ENCODE results near the gene IFRD1.
A peak's percentile ranks its signal among the peaks of the same experiment; 100 is the strongest.

IFRD1 gene

DNA sequence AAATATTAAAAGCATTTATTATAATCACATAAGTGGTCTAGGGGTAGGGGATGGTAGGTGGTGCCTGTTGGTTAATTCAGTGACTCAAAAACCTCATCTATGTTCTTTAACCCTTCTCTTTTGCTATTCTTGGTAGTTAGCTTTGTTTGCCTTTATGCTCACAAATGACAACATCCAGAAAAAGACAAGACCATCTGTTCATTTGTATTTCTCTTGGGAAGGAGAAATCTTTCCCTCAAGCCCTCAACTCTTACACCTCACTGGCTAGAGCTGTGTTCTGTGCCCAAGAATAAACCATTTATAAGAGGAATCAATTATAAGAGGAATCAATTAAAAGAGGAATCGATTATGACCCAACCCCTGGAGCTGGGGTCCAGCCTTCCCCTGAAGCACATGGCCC lies 10.8 kb upstream of the IFRD1 start:
- WGBS (ENCODE audit: insufficient coverage, insufficient read length), result no CpG with 5 or more reads among the region's 1 CpG
- H3K36me3 ChIP-seq (ENCODE audit: control insufficient read depth, insufficient read depth, low read length), result no peaks in the 10 kb centered on the region
- no peak overlapping the region for H3K27ac ChIP-seq (ENCODE audit: low read length)
- no peak overlapping the region for H3K4me3 ChIP-seq (ENCODE audit: low read length)
- no peaks in the 10 kb centered on the region for H3K4me1 ChIP-seq (ENCODE audit: control insufficient read depth, insufficient read depth, low read length)
- H3K27me3 ChIP-seq (ENCODE audit: control insufficient read depth, insufficient read depth, low read length), result no peaks in the 10 kb centered on the region
- no peak for DNase-seq (ENCODE audit: low read depth, low spot score)
- no peaks in the 10 kb centered on the region for H3K9me3 ChIP-seq (ENCODE audit: control insufficient read depth, insufficient read depth, low read length)

DNA sequence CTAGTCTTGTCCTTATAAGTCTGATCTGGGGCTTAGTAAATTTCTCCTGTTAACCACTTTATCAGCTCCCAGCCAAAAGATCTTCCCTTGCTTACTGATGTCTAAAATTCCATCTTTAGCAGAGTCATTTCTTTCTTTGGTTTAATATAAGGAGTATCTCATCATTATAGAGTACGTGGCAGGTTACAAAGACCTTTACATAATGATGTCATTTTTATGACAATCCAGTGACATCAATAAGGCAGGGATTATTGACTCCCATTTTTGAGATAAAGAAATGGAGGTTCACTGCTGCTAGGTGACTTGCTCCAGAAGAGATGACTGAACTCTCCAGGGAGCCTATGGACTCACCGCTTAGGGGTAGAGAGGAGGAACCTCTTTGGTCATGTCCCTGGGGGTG lies 8.1 kb upstream of the IFRD1 start:
- H3K4me3 ChIP-seq (ENCODE audit: low read length), result no peak overlapping the region
- no CpG with 5 or more reads among the region's 2 CpGs for WGBS (ENCODE audit: insufficient coverage, insufficient read length)
- no peaks in the 10 kb centered on the region for H3K27me3 ChIP-seq (ENCODE audit: control insufficient read depth, insufficient read depth, low read length)
- no peaks in the 10 kb centered on the region for H3K9me3 ChIP-seq (ENCODE audit: control insufficient read depth, insufficient read depth, low read length)
- no peaks in the 10 kb centered on the region for H3K36me3 ChIP-seq (ENCODE audit: control insufficient read depth, insufficient read depth, low read length)
- H3K27ac ChIP-seq (ENCODE audit: low read length), result no peak overlapping the region
- H3K4me1 ChIP-seq (ENCODE audit: control insufficient read depth, insufficient read depth, low read length), result no peaks in the 10 kb centered on the region
- DNase-seq (ENCODE audit: low read depth, low spot score), result no peak

DNA sequence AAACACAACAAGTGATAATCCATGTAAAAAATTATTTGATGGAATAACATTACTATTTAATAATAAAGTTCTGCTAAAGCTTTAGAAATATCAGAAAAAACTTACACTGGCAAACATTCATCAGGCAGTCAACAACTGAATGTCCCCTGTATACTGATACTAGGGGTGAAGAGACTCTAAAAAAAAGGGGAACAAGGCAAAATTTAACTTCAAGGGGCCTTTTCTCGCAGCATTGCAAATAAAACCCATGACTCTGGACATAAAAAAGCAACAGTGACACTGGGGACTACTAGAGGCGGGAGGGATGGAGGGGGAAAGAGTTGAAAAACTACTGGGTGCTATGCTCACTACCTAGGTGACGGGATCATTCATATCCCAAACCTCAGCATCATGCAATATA lies 5.8 kb upstream of the IFRD1 start:
- Histone ChIP-seq H3K4me3 (ENCODE audit: low read length) (no peak overlapping the region), H3K27ac (ENCODE audit: low read length) (no peak overlapping the region), H3K27me3 (ENCODE audit: control insufficient read depth, insufficient read depth, low read length) (no peaks in the 10 kb centered on the region), H3K36me3 (ENCODE audit: control insufficient read depth, insufficient read depth, low read length) (no peaks in the 10 kb centered on the region), H3K4me1 (ENCODE audit: control insufficient read depth, insufficient read depth, low read length) (no peaks in the 10 kb centered on the region), H3K9me3 (ENCODE audit: control insufficient read depth, insufficient read depth, low read length) (no peaks in the 10 kb centered on the region)
- no peak for DNase-seq (ENCODE audit: low read depth, low spot score)
- WGBS (ENCODE audit: insufficient coverage, insufficient read length), result no CpG with 5 or more reads among the region's 3 CpGs

DNA sequence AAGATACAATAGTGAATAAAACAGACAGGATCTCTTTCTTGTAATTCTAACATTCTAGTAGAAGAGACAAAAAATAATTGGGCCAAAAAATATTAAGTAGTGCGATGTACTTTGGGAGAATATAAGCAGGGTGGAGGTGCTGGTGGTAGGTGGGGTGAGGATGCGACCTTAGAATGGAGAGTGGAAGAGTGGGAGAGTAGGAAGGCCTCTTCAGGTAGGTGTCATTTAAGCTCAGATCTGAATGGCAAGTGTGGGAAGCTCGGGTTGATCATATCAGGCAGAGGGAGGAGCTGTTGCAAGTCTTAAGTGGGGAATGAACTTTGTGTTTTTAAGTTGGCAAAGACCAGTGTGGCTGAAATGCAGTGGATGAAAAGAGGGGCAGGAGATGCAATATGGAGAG lies 3.8 kb upstream of the IFRD1 start:
- no CpG with 5 or more reads among the region's 3 CpGs for WGBS (ENCODE audit: insufficient coverage, insufficient read length)
- Histone ChIP-seq H3K36me3 (ENCODE audit: control insufficient read depth, insufficient read depth, low read length) (no peaks in the 10 kb centered on the region), H3K9me3 (ENCODE audit: control insufficient read depth, insufficient read depth, low read length) (no peaks in the 10 kb centered on the region), H3K4me3 (ENCODE audit: low read length) (no peak overlapping the region), H3K27me3 (ENCODE audit: control insufficient read depth, insufficient read depth, low read length) (no peaks in the 10 kb centered on the region), H3K4me1 (ENCODE audit: control insufficient read depth, insufficient read depth, low read length) (no peaks in the 10 kb centered on the region), H3K27ac (ENCODE audit: low read length) (no peak overlapping the region)
- DNase-seq (ENCODE audit: low read depth, low spot score), result no peak

DNA sequence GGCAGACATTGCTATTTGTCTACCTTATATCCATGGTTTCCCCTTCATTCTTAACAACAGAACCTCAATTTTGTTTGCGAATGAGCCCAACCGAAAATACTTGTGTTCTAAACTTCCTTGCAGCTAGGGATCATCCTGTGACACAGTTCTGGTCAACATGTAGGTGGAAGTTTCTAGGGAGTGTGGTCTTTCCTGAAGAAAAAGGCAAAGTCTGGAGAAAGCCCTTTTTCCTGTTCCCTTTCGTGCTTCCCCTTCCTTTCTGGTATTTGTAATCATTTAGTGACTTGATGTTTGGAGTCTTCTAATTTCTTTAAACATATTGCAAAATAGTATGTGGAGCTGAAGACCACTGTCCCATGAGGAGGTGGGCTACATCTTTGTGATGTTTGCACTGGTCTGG lies 2.9 kb upstream of the IFRD1 start:
- no peaks in the 10 kb centered on the region for H3K27me3 ChIP-seq (ENCODE audit: control insufficient read depth, insufficient read depth, low read length)
- H3K4me1 ChIP-seq (ENCODE audit: control insufficient read depth, insufficient read depth, low read length), result no peaks in the 10 kb centered on the region
- H3K36me3 ChIP-seq (ENCODE audit: control insufficient read depth, insufficient read depth, low read length), result no peaks in the 10 kb centered on the region
- H3K9me3 ChIP-seq (ENCODE audit: control insufficient read depth, insufficient read depth, low read length), result no peaks in the 10 kb centered on the region
- no CpG with 5 or more reads among the region's 3 CpGs for WGBS (ENCODE audit: insufficient coverage, insufficient read length)
- H3K27ac ChIP-seq (ENCODE audit: low read length), result no peak overlapping the region
- DNase-seq (ENCODE audit: low read depth, low spot score), result no peak
- H3K4me3 ChIP-seq (ENCODE audit: low read length), result no peak overlapping the region

DNA sequence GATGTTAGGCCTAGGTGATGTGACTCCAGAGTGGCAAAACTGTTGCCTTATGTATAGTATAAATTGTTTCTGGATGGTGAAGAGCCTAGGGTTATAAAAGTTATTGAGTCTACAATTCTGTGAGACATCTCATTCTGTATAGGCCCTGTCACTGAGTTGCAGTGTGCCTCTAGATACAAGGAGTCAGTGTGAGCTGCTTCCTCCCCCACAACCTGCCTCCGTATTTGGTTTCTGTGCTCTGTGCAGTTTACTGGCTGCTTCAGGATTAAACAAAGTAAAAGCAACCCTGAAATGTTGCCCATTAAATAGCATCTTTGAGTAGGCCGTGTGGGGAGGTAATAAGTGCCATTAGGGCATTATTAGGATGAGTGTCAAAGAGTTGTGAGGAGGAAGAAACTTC lies 1.9 kb upstream of the IFRD1 start:
- Histone ChIP-seq H3K27ac (ENCODE audit: low read length) (no peak overlapping the region), H3K4me3 (ENCODE audit: low read length) (no peak overlapping the region), H3K27me3 (ENCODE audit: control insufficient read depth, insufficient read depth, low read length) (no peaks in the 10 kb centered on the region), H3K36me3 (ENCODE audit: control insufficient read depth, insufficient read depth, low read length) (no peaks in the 10 kb centered on the region), H3K9me3 (ENCODE audit: control insufficient read depth, insufficient read depth, low read length) (no peaks in the 10 kb centered on the region), H3K4me1 (ENCODE audit: control insufficient read depth, insufficient read depth, low read length) (no peaks in the 10 kb centered on the region)
- no CpG with 5 or more reads among the region's 2 CpGs for WGBS (ENCODE audit: insufficient coverage, insufficient read length)
- no peak for DNase-seq (ENCODE audit: low read depth, low spot score)

DNA sequence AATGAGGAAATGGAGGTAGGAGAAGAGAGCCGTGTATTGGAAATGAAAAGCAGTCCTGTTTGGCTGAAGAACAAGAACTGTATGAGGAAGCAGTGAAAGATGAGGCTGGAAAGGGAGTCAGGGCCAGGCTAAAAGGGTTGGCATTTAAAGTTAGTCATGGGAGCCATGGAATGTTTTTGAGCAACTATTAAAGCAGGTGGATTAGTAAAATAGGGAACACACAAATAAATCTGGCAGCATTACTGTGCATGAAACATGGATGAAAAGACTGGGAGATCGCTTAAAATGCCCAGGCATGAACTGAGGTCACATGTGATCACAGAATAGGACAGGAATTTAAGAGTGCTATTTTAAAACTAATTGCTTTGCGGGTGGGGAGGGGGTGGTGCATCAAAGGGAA lies 1.4 kb upstream of the IFRD1 start:
- no peaks in the 10 kb centered on the region for H3K27me3 ChIP-seq (ENCODE audit: control insufficient read depth, insufficient read depth, low read length)
- no peaks in the 10 kb centered on the region for H3K9me3 ChIP-seq (ENCODE audit: control insufficient read depth, insufficient read depth, low read length)
- H3K27ac ChIP-seq (ENCODE audit: low read length), result no peak overlapping the region
- H3K36me3 ChIP-seq (ENCODE audit: control insufficient read depth, insufficient read depth, low read length), result no peaks in the 10 kb centered on the region
- no CpG with 5 or more reads among the region's 3 CpGs for WGBS (ENCODE audit: insufficient coverage, insufficient read length)
- no peak for DNase-seq (ENCODE audit: low read depth, low spot score)
- no peak overlapping the region for H3K4me3 ChIP-seq (ENCODE audit: low read length)
- no peaks in the 10 kb centered on the region for H3K4me1 ChIP-seq (ENCODE audit: control insufficient read depth, insufficient read depth, low read length)

DNA sequence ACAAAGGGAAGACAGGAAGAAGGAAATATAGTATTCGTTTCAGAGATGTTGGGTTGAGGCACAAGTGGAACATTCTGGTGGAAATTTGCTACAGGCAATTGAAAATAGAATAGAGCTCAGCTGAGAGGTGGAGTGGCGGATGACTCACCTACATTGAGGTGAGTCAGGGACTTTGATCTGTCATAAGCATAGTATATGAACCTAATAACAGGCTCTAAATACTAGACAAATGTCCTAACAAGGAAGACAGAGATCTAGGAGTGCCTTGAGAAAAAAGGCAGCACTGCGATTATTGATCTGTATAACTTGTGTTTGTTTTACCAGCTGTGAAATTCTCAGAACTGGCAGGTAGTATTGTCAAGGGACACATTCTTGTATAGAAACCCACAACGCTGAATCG lies 907 bp upstream of the IFRD1 start:
- Histone ChIP-seq H3K9me3 (ENCODE audit: control insufficient read depth, insufficient read depth, low read length) (no peaks in the 10 kb centered on the region), H3K36me3 (ENCODE audit: control insufficient read depth, insufficient read depth, low read length) (no peaks in the 10 kb centered on the region), H3K4me1 (ENCODE audit: control insufficient read depth, insufficient read depth, low read length) (no peaks in the 10 kb centered on the region), H3K27ac (ENCODE audit: low read length) (no peak overlapping the region), H3K27me3 (ENCODE audit: control insufficient read depth, insufficient read depth, low read length) (no peaks in the 10 kb centered on the region), H3K4me3 (ENCODE audit: low read length) (no peak overlapping the region; the same call in 1 of the 2 replicates)
- no peak for DNase-seq (ENCODE audit: low read depth, low spot score)
- no CpG with 5 or more reads among the region's 5 CpGs for WGBS (ENCODE audit: insufficient coverage, insufficient read length)

DNA sequence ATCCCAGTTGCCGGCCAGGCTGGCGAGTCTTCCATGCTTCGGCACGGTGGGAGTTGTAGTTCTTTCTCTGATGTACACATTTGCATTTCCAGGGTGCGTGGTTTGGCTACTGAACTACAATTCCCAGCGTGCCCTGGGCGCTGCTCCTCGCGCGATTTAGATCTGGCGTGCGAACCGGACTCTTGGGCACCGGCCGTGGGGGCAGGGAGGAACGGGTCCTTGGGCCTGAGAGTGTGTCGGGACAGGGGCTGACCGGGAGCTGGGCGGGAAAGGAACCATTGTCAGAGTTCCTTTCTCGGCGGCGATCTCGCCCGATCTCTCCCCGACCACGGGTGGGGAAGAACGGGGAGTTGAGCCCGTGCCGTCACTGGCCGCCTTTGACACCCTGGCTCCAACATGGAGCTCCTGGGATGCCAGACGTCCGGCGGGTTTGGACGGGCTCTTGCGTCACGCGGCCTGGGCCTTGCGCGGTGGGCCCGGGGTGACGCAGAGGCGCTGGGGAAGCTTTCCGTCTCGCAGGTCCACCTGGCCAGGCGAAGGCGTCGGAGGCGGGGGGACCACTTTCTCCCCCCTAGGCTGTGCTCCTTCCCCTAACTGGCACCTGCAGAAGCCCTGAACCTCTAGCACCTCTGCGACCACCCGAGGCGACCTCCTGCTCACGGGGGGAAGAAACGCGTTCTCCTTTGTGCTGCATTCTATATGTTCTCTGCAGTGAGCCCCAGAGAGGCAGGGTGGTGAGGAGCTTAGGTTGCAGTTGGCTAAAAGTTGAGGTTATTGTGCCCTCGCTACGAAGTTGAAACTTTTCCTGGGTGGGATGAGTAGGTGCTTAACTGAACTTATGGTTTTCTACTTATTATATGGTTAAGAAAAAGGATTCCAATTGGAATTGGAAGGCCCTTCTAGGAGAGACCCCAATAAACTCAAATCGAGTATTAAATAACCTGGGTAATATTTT lies 824 bp downstream of the IFRD1 start:
- no CpG with 5 or more reads among the region's 57 CpGs for WGBS (ENCODE audit: insufficient coverage, insufficient read length)

DNA sequence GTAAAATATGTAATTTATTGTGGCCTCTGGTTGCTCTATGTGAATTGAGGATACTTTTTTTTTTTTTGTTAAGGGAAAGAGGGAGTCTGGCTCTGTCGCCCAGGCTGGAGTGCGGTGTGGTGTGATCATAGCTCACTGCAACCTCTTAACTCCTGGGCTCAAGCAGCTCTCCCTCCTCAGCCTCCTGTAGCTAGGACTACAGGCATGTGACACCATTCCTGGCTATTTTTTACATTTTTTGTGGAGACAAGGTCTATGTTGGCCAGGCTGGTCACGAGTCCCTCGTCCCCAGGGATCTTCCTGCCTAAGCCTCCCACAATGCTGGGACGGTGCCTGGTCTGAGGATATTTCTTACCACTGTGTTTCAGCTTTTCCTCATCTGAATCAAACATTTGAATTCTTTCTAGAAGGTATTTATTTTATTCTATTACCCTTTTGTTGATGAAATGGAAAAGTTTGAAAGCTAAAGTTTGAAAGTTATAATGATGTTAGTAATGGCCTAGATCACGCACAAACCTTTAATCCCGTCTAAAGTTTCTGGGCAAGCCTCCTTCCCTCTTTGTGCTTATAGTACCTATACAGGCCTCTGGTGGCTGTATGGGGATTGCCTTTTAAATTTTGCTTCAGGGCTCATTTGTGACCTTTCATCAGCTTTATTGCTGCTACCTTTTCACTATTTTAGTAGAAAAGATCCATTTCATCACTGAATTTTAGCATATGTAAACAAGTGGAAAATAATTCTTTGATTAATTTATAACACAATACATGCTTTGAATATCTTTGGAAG lies 2.0 kb downstream of the IFRD1 start:
- Histone ChIP-seq H3K4me3 (ENCODE audit: low read length) (peak overlapping the region; percentile 18; the same call in 1 of the 2 replicates), H3K9me3 (ENCODE audit: control insufficient read depth, insufficient read depth, low read length) (no peaks in the 10 kb centered on the region), H3K36me3 (ENCODE audit: control insufficient read depth, insufficient read depth, low read length) (no peaks in the 10 kb centered on the region; the same call in 1 of the 2 replicates), H3K27me3 (ENCODE audit: control insufficient read depth, insufficient read depth, low read length) (no peaks in the 10 kb centered on the region), H3K27ac (ENCODE audit: low read length) (no peak overlapping the region), H3K4me1 (ENCODE audit: control insufficient read depth, insufficient read depth, low read length) (no peaks in the 10 kb centered on the region)
- DNase-seq (ENCODE audit: low read depth, low spot score), result no peak
- WGBS (ENCODE audit: insufficient coverage, insufficient read length), result no CpG with 5 or more reads among the region's 7 CpGs

More for the DNA sequence above, 824 bp downstream of the IFRD1 start:
- Histone ChIP-seq H3K27ac (ENCODE audit: low read length) (no peak overlapping the region), H3K27me3 (ENCODE audit: control insufficient read depth, insufficient read depth, low read length) (no peaks in the 10 kb centered on the region), H3K9me3 (ENCODE audit: control insufficient read depth, insufficient read depth, low read length) (no peaks in the 10 kb centered on the region), H3K4me1 (ENCODE audit: control insufficient read depth, insufficient read depth, low read length) (no peaks in the 10 kb centered on the region), H3K4me3 (ENCODE audit: low read length) (peak overlapping the region; percentile 89), H3K36me3 (ENCODE audit: control insufficient read depth, insufficient read depth, low read length) (no peaks in the 10 kb centered on the region)
- DNase-seq (ENCODE audit: low read depth, low spot score), result peak; percentile 93
